HepG2 (cell line): ENCODE data around the gene ESPN.

Experiments used
- CEBPZ ChIP-seq: IDR thresholded peaks from 2 replicates; pipeline ENCODE4 v1.6.1; 2012; ENCODE audit warnings: low read length, improper control_type of control experiment
- CHCHD3 ChIP-seq: sonication (generic); formaldehyde crosslinking; IDR thresholded peaks from 2 replicates; pipeline ENCODE4 v1.8.0; 2022; ENCODE audit warnings: mild to moderate bottlenecking, missing genetic modification reagents, moderate library complexity
- CTCF ChIP-seq: sonication (generic); formaldehyde crosslinking; IDR thresholded peaks from 2 replicates; pipeline ENCODE4 v1.5.0; 2020; ENCODE audit warnings: mild to moderate bottlenecking, missing genetic modification reagents, moderate library complexity
- ETS1 ChIP-seq: sonication (generic); formaldehyde crosslinking; IDR thresholded peaks from 2 replicates; pipeline ENCODE4 v1.4.0; 2020; ENCODE audit warnings: missing genetic modification reagents
- FOXO4 ChIP-seq: sonication (generic); formaldehyde crosslinking; conservative IDR thresholded peaks from 2 replicates; pipeline ENCODE4 v1.8.1; 2023; ENCODE audit warnings: missing genetic modification reagents
- MAFG ChIP-seq: sonication (generic); formaldehyde crosslinking; IDR thresholded peaks from 2 replicates; pipeline ENCODE4 v1.5.1; 2020; ENCODE audit warnings: mild to moderate bottlenecking, missing genetic modification reagents
- MAFK ChIP-seq, 2 experiments: IDR thresholded peaks in 1 of 2; conservative IDR thresholded peaks in 1 of 2; 2 replicates each; pipeline ENCODE4 v1.6.1; 2011; ENCODE audit warnings: improper control_type of control experiment in 2 of 2, low read length in 2 of 2
- NR2C2 ChIP-seq: sonication (generic); formaldehyde crosslinking; IDR thresholded peaks from 2 replicates; pipeline ENCODE4 v1.4.0; 2020; ENCODE audit warnings: missing genetic modification reagents, mild to moderate bottlenecking, moderate library complexity, borderline replicate concordance
- POLR2A ChIP-seq, 2 experiments: IDR thresholded peaks; 2 replicates each; pipeline ENCODE4 v1.6.1; 2011; ENCODE audit warnings: low read depth in 2 of 2, low read length in 2 of 2, mild to moderate bottlenecking in 1 of 2, moderate library complexity in 1 of 2; ENCODE audit not compliant: insufficient read depth in 1 of 2
- POLR2AphosphoS5 ChIP-seq: IDR thresholded peaks from 2 replicates; pipeline ENCODE4 v1.6.1; 2012; ENCODE audit warnings: low read depth, low read length
- STAT6 ChIP-seq: sonication (generic); formaldehyde crosslinking; IDR thresholded peaks from 2 replicates; pipeline ENCODE4 v1.4.0; 2020; ENCODE audit warnings: missing genetic modification reagents, mild to moderate bottlenecking, borderline replicate concordance
- TIGD3 ChIP-seq: sonication (generic); formaldehyde crosslinking; IDR thresholded peaks from 2 replicates; pipeline ENCODE4 v1.5.1; 2020; ENCODE audit warnings: mild to moderate bottlenecking, missing genetic modification reagents, borderline replicate concordance
- ZNF704 ChIP-seq: sonication (generic); formaldehyde crosslinking; IDR thresholded peaks from 2 replicates; pipeline ENCODE4 v1.8.1; 2023; ENCODE audit warnings: mild to moderate bottlenecking, inconsistent platforms, moderate library complexity, missing genetic modification reagents, borderline replicate concordance
- ZNF776 ChIP-seq: sonication (generic); formaldehyde crosslinking; IDR thresholded peaks from 2 replicates; pipeline ENCODE4 v1.4.0; 2020; ENCODE audit warnings: mild to moderate bottlenecking, missing genetic modification reagents

- TF ChIP-seq TIGD3 (no peak), ZNF704 (no peak), FOXO4 (no peak), CEBPZ (no peak), POLR2AphosphoS5 (no peak), ETS1 (CRISPR knock-in tag) (no peak), CHCHD3 (CRISPR knock-in tag) (no peak), MAFK (conservative IDR thresholded peaks at IDR 0.05 in 1 of 2, IDR thresholded peaks at IDR 0.05 in 1 of 2; ENCODE audit: low read length in 2 of 2) (no peak), CTCF (CRISPR knock-in tag) (no peak), ZNF776 (CRISPR knock-in tag) (no peak), POLR2A (IDR thresholded peaks at IDR 0.05; ENCODE audit: insufficient read depth in 1 of 2, low read depth in 2 of 2, low read length in 2 of 2) (no peak), NR2C2 (CRISPR knock-in tag) (no peak), MAFG (CRISPR knock-in tag) (no peak), STAT6 (CRISPR knock-in tag) (no peak)
Observed at GRCh38 chr1:6502000-6502891, 77.7 kb downstream of the ESPN start.
